HG03060 (cell line): Measurements from ENCODE around the gene SMYD4.
"Not testable (repeated sequence)": the region's sequence is repeated elsewhere in the genome, so short reads cannot be mapped to it uniquely, and the experiment has no call there.

Source experiments
- ATAC-seq: cut with Tn5 transposase; IDR thresholded peaks from one replicate; pipeline ENCODE4 v1.9.1; 2021; ENCODE audit warnings: low read depth, moderate number of reproducible peaks; ENCODE audit not compliant: unreplicated experiment

SMYD4 gene

DNA sequence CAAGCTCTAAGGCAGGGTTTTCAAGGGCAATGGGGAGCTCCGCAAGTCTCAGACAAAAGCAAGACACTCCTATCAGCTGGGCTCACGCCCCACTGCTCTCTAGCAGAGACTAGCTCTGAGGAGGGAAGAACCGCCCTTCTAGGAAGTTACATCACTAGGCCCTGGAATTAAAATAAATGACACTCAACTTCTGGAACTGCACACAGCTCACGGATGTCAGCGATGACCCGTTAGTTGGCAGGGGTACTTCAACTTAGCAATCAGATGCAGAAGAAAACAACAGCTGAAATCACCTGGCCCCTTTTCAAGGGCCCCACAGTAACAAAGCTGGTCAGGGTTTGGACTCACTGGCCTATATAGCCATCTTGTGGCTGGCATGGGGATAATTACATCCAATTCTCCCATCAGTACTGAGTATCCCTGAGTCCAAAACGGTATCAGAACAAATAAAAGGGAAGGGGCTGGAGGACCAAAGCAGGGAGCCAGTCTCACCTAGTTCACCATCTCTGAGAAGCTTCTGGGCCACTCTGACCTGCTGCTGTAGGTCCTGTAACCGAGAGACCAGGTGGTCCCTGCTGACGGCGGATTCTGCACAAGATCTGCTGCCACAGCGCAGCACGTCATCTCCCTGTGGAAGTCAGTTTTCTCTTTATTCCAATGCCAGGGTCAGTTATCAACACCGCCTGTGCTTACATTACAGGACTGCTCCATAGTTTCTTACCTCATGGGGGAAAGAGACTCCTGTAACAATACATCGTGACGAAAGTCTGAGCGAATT lies 45.7 kb downstream of the SMYD4 start:
- no peak for ATAC-seq

DNA sequence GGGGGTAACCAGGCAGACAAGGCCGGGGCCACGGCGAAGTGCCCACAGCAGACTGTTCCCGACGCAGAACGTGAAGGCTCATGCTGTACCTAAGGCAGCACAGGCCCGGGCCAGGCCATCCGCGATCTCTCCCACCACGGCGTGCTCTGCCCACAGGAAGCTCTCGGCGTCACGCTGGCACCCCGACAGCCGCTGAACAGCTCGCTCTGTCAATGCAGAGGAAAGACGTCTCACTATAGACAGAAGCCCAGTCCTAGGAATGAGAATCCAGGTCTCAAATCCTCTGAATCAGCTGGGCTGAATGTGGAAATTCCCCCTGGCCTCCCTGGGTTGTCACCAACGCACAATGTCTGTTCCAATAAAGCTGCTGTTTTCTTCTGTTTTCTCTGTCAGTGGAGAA lies 46.4 kb downstream of the SMYD4 start:
- ATAC-seq: no peak

DNA sequence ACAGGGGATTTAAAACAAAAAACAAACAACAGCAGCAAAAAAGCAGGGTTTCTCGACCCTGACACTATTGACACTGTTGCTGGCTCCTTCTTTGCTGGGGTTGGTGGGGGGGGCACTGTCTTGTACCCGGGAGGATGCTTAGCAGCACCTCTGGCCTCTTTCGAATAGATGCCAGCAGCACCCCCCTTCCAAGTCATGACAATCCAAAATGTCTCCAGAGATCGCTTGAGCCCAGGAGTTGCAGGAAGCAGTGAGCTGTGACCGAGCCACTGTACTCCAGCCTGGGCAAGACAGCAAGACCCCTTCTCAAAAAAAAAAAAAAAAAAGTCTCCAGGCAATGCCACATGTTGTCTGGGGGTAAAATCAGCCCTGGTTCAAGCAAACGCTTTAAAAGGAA lies 47.5 kb downstream of the SMYD4 start:
- ATAC-seq: no peak

DNA sequence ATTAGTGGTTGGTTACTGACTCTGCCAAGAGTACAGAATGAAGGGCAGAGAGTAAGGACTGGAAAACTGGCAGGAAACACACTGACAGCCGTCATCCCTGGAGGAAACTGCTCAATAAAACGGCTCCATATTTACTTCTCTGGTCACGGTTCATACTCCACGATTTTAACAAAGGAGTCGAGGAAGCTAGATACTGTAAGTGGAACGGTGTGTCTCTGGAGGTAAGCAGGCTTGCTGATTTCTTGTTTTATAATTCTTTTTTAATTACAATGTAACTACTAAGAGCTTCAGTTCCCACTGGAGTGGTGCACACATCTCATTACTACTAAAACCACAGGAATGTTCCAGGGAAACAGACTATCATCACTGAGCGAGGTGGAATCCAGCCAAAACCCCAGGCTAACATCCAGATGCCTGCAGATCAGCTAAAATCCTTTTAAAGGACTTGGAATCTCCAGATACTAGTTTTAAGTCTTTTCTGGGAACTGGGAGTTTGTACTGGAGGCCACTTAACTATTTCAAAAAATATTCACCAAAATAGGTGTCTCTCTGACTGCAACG lies 50.1 kb downstream of the SMYD4 start:
- ATAC-seq: no peak

GRCh38 chr17:1776857-1777256 lies 52.8 kb downstream of the SMYD4 start:
- no peak for ATAC-seq

DNA sequence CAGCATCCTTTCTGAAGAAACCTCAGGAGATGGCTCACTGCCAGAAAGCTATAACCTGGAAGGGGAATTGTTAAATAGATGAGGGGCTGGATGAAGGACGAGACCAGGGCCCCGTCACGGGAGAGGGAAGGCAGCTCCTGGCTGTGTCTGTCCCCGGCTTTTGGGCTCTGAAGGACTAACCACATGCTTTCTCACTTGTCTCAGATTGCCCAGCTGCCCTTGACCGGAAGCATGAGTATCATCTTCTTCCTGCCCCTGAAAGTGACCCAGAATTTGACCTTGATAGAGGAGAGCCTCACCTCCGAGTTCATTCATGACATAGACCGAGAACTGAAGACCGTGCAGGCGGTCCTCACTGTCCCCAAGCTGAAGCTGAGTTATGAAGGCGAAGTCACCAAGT lies 53.4 kb downstream of the SMYD4 start:
- no peak for ATAC-seq

GRCh38 chr17:1774390-1775176 lies 55.1 kb downstream of the SMYD4 start:
- no peak for ATAC-seq

DNA sequence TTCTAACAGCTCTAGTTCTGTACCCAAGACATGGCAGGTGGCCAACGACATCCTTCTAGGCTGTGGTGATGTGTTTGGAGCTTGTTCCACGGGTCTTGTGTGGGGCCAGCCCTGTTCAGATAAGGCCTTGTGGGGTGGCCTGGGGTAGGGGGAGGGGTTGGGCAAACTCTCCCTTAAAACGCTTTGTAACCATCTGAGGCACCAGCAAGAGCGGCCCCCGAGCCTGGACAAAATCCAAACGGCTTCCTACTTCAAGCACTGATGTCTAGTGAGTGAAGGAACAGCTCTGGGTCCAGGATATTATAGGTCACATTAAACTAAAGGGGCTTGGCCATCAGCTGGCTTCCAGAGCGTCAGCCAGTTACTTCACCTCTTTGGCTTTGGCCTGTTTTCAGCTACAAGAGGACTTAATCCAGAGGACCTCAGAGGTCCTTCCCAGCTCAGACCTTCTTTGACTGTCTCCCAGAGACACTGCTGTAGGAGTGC lies 56.0 kb downstream of the SMYD4 start:
- no peak for ATAC-seq

- ATAC-seq: not testable (repeated sequence)
Measured at GRCh38 chr17:1773000-1773695, 56.6 kb downstream of the SMYD4 start.

GRCh38 chr17:1769822-1770477 lies 59.8 kb downstream of the SMYD4 start:
- no peak for ATAC-seq

- no peak for ATAC-seq
Measured at GRCh38 chr17:1767358-1767757, 62.3 kb downstream of the SMYD4 start.

DNA sequence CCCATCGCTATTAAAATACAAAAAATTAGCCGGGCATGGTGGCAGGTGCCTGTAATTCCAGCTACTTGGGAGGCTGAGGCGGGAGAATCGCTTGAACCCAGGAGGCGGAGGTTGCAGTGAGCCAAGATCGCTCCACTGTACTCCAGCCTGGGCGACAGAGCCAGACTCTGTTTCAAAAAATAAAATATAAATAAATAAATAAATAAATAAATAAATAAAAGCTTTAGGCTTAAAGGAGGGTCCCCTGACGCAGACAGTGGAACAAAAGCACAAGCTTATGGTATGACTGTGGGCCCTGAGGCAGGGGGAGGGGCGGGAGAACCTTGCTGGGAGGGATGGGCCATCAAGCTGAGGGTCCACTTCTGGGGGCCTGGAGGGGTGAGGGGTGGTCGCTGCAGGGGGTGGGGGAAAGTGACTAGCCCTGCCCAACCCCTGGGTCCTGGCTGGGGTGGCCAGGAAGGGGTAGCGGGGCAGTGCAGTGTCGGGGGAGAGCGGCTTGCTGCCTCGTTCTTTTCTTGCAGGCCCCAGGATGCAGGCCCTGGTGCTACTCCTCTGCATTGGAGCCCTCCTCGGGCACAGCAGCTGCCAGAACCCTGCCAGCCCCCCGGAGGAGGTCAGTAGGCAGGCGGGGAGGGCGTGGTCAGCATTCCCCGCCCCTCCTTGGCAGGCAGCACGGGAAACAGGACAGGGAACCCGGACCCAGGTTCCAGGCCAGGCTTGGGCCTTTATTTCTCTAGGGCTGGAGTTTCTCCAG lies 63.1 kb downstream of the SMYD4 start:
- ATAC-seq: no peak

DNA sequence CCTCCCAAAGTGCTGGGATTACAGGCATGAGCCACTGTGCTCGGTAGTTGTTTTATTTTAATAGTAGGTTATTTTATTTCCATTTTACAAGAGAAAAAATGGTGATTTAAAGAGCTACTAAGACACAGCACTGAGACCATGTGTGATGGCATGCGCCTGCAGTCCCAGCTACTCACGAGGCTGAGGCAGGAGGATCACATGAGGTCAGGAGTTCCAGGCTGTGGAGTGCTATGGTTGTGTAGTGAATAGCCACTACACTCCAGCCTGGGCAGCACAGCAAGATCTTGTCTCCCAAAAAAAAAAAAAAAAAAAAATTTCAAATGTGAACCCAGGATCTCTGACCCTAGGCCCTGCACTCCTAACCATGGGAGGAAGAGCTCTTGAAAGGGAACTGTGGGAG lies 64.1 kb downstream of the SMYD4 start:
- ATAC-seq: no peak

DNA sequence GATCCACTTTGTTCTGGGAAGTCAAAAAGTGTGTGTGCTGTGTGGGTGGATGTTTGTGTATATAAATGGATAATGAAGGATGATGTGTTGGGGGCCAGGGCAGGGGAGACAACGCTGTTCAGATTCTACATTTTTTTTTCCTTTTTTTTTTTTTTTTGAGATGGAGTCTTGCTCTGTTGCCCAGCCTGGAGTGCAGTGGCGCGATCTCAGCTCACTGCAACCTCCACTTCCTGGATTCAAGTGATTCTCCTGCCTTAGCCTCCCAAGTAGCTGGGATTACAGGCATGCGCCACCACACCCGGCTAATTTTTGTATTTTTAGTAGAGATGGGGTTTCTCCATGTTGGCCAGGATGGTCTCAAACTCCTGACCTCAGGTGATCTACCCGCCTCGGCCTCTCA lies 65.0 kb downstream of the SMYD4 start:
- ATAC-seq: not testable (repeated sequence)

- ATAC-seq: no peak
Measured at GRCh38 chr17:1764284-1764683, 65.4 kb downstream of the SMYD4 start.

DNA sequence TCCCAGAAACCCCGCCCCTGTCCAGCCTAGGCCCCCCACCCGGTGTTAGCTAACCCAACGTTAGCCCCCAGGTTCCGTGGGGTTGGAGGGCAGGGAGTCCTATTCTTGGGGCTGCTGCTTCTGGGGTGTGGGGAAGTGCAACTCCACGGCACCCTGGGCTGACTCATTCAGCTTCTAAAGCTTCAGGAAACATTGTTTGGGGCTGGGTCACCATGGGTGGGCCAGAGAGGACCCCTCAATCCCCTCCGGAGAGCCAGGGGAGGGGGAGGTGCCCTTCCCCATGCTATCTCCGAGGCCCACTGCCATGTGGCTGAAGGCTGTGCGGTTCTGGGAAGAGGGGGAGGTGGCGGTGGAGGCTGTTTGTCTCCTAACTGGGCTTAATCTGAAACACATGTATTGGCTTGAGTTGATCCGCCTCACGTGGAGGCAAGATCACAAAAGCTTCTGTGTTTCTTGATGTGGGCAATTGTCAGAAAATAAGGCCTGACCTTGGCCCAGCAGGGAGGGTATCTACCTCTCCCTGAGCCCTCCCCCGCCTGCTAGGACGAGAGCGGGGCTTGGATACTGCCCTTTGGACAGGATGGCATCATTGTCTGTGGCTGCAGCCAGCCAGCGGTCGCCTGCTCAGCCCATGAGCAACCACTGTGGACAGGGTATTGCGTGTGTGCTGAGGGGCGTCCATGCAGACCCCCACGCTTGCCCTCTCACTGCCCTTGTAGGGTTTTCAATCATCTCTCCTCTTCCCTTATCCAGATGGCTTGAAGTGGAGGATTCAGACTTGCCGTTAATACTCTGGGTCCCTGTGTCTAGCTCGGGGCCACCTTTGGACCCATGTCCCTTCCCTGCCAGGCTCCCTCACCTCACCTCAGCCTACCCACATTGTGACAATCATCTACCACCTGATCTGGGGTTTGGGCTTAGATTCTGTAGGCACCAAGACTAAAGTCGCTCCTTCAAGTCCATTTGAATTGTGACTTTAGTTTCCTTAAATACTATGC lies 66.5 kb downstream of the SMYD4 start:
- ATAC-seq: no peak

DNA sequence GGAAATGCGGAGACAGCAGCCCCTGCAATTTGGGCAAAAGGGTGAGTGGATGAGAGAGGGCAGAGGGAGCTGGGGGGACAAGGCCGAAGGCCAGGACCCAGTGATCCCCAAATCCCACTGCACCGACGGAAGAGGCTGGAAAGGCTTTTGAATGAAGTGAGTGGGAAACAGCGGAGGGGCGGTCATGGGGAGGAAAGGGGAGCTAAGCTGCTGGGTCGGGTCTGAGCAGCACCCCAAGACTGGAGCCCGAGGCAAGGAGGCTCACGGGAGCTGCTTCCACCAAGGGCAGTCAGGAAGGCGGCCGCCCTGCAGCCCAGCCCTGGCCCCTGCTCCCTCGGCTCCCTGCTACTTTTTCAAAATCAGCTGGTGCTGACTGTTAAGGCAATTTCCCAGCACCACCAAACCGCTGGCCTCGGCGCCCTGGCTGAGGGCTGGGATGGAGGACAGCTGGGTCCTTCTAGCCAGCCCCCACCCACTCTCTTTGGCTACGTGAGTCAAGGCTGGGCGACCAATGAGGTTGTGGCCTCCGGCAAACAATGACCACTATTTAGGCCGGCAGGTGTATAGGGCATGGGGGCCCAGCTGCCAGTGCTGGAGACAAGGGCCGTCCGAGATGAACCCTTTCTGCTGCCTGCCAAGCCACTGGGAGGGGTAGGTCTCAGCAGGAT lies 67.3 kb downstream of the SMYD4 start:
- ATAC-seq: no peak

DNA sequence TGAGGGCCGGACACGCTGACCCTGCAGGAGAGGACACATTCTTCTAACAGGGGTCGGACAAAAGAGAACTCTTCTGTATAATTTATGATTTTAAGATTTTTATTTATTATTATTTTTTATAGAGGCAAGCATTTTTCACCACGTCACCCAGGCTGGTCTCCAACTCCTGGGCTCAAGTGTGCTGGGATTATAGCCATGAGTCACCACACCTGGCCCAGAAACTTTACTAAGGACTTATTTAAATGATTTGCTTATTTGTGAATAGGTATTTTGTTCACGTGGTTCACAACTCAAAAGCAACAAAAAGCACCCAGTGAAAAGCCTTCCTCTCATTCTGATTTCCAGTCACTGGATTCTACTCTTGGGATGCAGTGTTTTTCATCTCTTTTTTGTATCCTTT lies 70.2 kb downstream of the SMYD4 start:
- ATAC-seq: no peak
